OCI-LY7 (cell line): Measurements from ENCODE around the gene CRYBG1. TPM values are rescaled to one million over a fixed set of nuclear protein-coding genes. Genes with fewer than 3 reads are reported as not detected.
A peak's percentile ranks its signal among the peaks of the same experiment; 100 is the strongest.

Source experiments
- BruUV-seq: library from RNA; stranded (reverse); fragments of 400-500 nt; replicated peaks from 2 replicates; lab custom pipeline; 2021; lab: Mats Ljungman, UMichigan
- CTCF ChIA-PET: fragments of 300-600 bp; sonication (Branson Sonifier 250); formaldehyde crosslinking; loops from one replicate; lab custom pipeline; 2022; ENCODE audit warnings: antibody characterized with exemption; ENCODE audit not compliant: unreplicated experiment; lab: Charles Lee
- POLR2A ChIA-PET: fragments of 300-600 bp; sonication (Branson Sonifier 250); formaldehyde crosslinking; loops from one replicate; lab custom pipeline; 2022; ENCODE audit warnings: antibody characterized with exemption; lab: Charles Lee
- DNase-seq: peaks from one replicate; pipeline ENCODE4 v3.0.0-alpha.2; 2015; ENCODE audit warnings: low spot score
- H2AFZ ChIP-seq: fragments of 200-600 bp; sonication (generic), shearing (Covaris generic); 2 replicates; pipeline ENCODE4 v1.6.1; 2014; ENCODE audit warnings: mild to moderate bottlenecking, antibody characterized with exemption, low read length, moderate library complexity
- H3K27ac ChIP-seq: fragments of 200-600 bp; sonication (generic); 2 replicates; pipeline ENCODE4 v1.5.1; 2014; ENCODE audit warnings: mixed run types, low read depth, mild to moderate bottlenecking, moderate library complexity, low read length, inconsistent platforms; ENCODE audit not compliant: poor library complexity, severe bottlenecking
- H3K36me3 ChIP-seq: fragments of 200-600 bp; sonication (generic); 2 replicates; pipeline ENCODE4 v1.6.1; 2014; ENCODE audit warnings: mild to moderate bottlenecking, antibody characterized with exemption, low read length, moderate library complexity, mixed read lengths; ENCODE audit not compliant: insufficient read depth
- H3K4me1 ChIP-seq: fragments of 200-600 bp; sonication (generic); 2 replicates; pipeline ENCODE4 v1.5.1; 2014; ENCODE audit warnings: mild to moderate bottlenecking, low read length; ENCODE audit not compliant: insufficient read depth, poor library complexity, severe bottlenecking
- H3K4me2 ChIP-seq: fragments of 200-600 bp; sonication (generic); 2 replicates; pipeline ENCODE4 v1.6.1; 2014; ENCODE audit warnings: mild to moderate bottlenecking, low read length
- H3K4me3 ChIP-seq: fragments of 200-600 bp; sonication (generic); 2 replicates; pipeline ENCODE4 v1.5.1; 2014; ENCODE audit warnings: mild to moderate bottlenecking, low read depth, low read length; ENCODE audit not compliant: poor library complexity, severe bottlenecking
- H3K79me2 ChIP-seq: fragments of 200-600 bp; sonication (generic); 2 replicates; pipeline ENCODE4 v1.6.1; 2016; ENCODE audit warnings: low read depth, mild to moderate bottlenecking, low read length, moderate library complexity, mixed read lengths; ENCODE audit not compliant: insufficient read depth
- H3K9me2 ChIP-seq: fragments of 200-600 bp; sonication (generic); 2 replicates; pipeline ENCODE4 v1.6.1; 2016; ENCODE audit warnings: mild to moderate bottlenecking, low read length, mixed read lengths; ENCODE audit not compliant: insufficient read depth
- H3K9me3 ChIP-seq: fragments of 200-600 bp; sonication (generic); 2 replicates; pipeline ENCODE4 v1.6.1; 2014; ENCODE audit warnings: mild to moderate bottlenecking, mixed run types, low read length, mixed read lengths
- H4K20me1 ChIP-seq: fragments of 200-600 bp; sonication (generic); 2 replicates; pipeline ENCODE4 v1.6.1; 2014; ENCODE audit warnings: mild to moderate bottlenecking, antibody characterized with exemption, low read length, moderate library complexity, mixed read lengths; ENCODE audit not compliant: insufficient read depth
- CTCF ChIP-seq: fragments of 200-600 bp; sonication (generic); conservative IDR thresholded peaks from 2 replicates; pipeline ENCODE4 v1.5.1; 2014; ENCODE audit warnings: mild to moderate bottlenecking, antibody characterized with exemption, low read length, moderate library complexity, mixed read lengths
- EZH2phosphoT487 ChIP-seq: fragments of 200-600 bp; sonication (generic); IDR thresholded peaks from 2 replicates; pipeline ENCODE4 v1.6.1; 2018; ENCODE audit warnings: low read depth, borderline replicate concordance, mild to moderate bottlenecking, mixed run types, antibody characterized with exemption, low read length, moderate library complexity, mixed read lengths
- intact Hi-C: fragments of 100-400 bp; cut with micrococcal nuclease; formaldehyde crosslinking; loops from one replicate; pipeline ENCODE4 v1.10.0; 2022; ENCODE audit not compliant: unreplicated experiment
- total RNA-seq, 2 experiments: library from RNA; depleted of rRNA in 1 of 2; stranded (reverse); fragments of >200 nt in 1 of 2; shearing (Covaris generic) in 1 of 2; gene quantifications; 2 replicates each; pipeline ENCODE4 v1.2.3, GENCODE V29; 2014 to 2022

CRYBG1 gene
- total RNA-seq, 2 experiments from 2014 or later = 41.7 to 66.2 TPM

- CTCF ChIA-PET = no interaction called here
- H2AFZ ChIP-seq = peak overlapping the region; percentile 0; the same call in 1 of the 2 replicates
- TF ChIP-seq EZH2phosphoT487 (no peak), CTCF (no peak)
- no peaks in the 10 kb centered on the region for H3K9me2 ChIP-seq
- peak overlapping the region; percentile 72 for H3K4me3 ChIP-seq
- H3K79me2 ChIP-seq = peaks cover 81% of the 10 kb centered on the region
- intact Hi-C loops = loop anchor here (2.0 kb wide), 1 partner anchor 14 kb away; no protein-coding TSS in a partner anchor
- peak; percentile 78 for DNase-seq
- H3K4me2 ChIP-seq = peak overlapping the region; percentile 98
- POLR2A ChIA-PET = interaction anchor here (0.6 to 9.0 kb wide), 10 partner anchors 9 to 986 kb away, joined by 3 to 157 read pairs (median 5); no protein-coding TSS in a partner anchor
- no peaks in the 10 kb centered on the region for H3K9me3 ChIP-seq
- H3K4me1 ChIP-seq = peaks cover 51% of the 10 kb centered on the region
- H3K27ac ChIP-seq = peak overlapping the region; percentile 95
- H3K36me3 ChIP-seq = peaks cover 71% of the 10 kb centered on the region
- BruUV-seq = no TSS peak
- 0 out of 2 replicates have a peak, but pooled peaks cover 9% of the 10 kb centered on the region for H4K20me1 ChIP-seq
These were observed 164.8 kb downstream of the CRYBG1 start for GRCh38 chr6:106525107-106525881.

GRCh38 chr6:106525882-106526275 is 165.4 kb downstream of the CRYBG1 start:
- peaks cover 75% of the 10 kb centered on the region for H3K36me3 ChIP-seq
- TF ChIP-seq CTCF (no peak), EZH2phosphoT487 (no peak)
- peak overlapping the region; percentile 98 for H3K4me2 ChIP-seq
- no peaks in the 10 kb centered on the region for H3K9me3 ChIP-seq
- DNase-seq = peak; percentile 30
- H3K27ac ChIP-seq = peak overlapping the region; percentile 95
- H3K79me2 ChIP-seq = peaks cover 75% of the 10 kb centered on the region
- H4K20me1 ChIP-seq = 0 out of 2 replicates have a peak, but pooled peaks cover 9% of the 10 kb centered on the region
- no peaks in the 10 kb centered on the region for H3K9me2 ChIP-seq
- H3K4me1 ChIP-seq = peaks cover 46% of the 10 kb centered on the region
- CTCF ChIA-PET = interaction anchor here (0.5 kb wide), 1 partner anchor 241 kb away, joined by 3 read pairs; no protein-coding TSS in a partner anchor
- H2AFZ ChIP-seq = no peak overlapping the region
- POLR2A ChIA-PET = interaction anchor here (0.7 to 9.0 kb wide), 8 partner anchors 9 to 175 kb away, joined by 3 to 157 read pairs (median 5); no protein-coding TSS in a partner anchor
- intact Hi-C loops = loop anchor here (2.0 kb wide), 1 partner anchor 15 kb away; no protein-coding TSS in a partner anchor
- H3K4me3 ChIP-seq = peak overlapping the region; percentile 72
- no TSS peak for BruUV-seq
